K562 (cell line): ENCODE data around the gene BCL2L15. TPM values are rescaled to one million over a fixed set of nuclear protein-coding genes. Genes with fewer than 3 reads are reported as not detected.

Source experiments
- ATAC-seq: fragments of 200-7000 bp; cut with Tn5 transposase; 3 replicates; pipeline ENCODE4 v1.9.1; 2020; ENCODE audit warnings: moderate library complexity
- BruUV-seq: library from RNA; stranded (reverse); fragments of 400-500 nt; replicated peaks from 2 replicates; lab custom pipeline; 2021; lab: Mats Ljungman, UMichigan
- CTCF ChIA-PET: fragments of 300-600 bp; formaldehyde crosslinking; extraction: SDS; loops from one replicate; lab custom pipeline; 2021; ENCODE audit warnings: low intra/inter-chr PET ratio; lab: Yijun Ruan, JAX
- POLR2A ChIA-PET: fragments of 300-600, 350-650 bp; sonication (Branson Sonifier 250); formaldehyde crosslinking; extraction: SDS; loops from one replicate; lab custom pipeline; 2021; ENCODE audit warnings: antibody characterized with exemption, inconsistent platforms; lab: Yijun Ruan, JAX
- DNase-seq, 4 experiments: peaks; one replicate each; pipeline versions ENCODE4 v3.0.0 to v3.0.0-alpha.2; 2011 to 2018; ENCODE audit warnings: low spot score in 3 of 4, mixed read lengths in 3 of 4; ENCODE audit errors: extremely low read depth in 1 of 4
- FAIRE-seq: peaks from 2 replicates; lab custom pipeline; 2011; peaks lifted over from hg19 to GRCh38; lab: Jason Lieb, UNC
- H2AFZ ChIP-seq: 2 replicates; pipeline ENCODE4 v1.6.0; 2011; ENCODE audit warnings: low read depth, low read length, control low read depth, inconsistent platforms
- H3K27ac ChIP-seq: fragments of 200-600 bp; 3 replicates; pipeline ENCODE4 v1.8.0; 2011; ENCODE audit warnings: low read depth, mild to moderate bottlenecking, control low read depth, inconsistent platforms, low read length, moderate library complexity, mixed read lengths; ENCODE audit errors: extremely low read depth
- H3K27me3 ChIP-seq, 2 experiments: fragments of 300-600 bp in 1 of 2; 2 replicates in 1 of 2; 3 replicates in 1 of 2; pipeline versions ENCODE4 v1.6.0 to v1.8.0; 2011; ENCODE audit warnings: inconsistent platforms in 2 of 2, low read length in 2 of 2, mild to moderate bottlenecking in 1 of 2, mixed read lengths in 1 of 2, moderate library complexity in 1 of 2; ENCODE audit not compliant: control insufficient read depth in 2 of 2, insufficient read depth in 2 of 2
- H3K36me3 ChIP-seq: fragments of 300-600 bp; 3 replicates; pipeline ENCODE4 v1.8.0; 2011; ENCODE audit warnings: mild to moderate bottlenecking, low read length, inconsistent platforms; ENCODE audit not compliant: control insufficient read depth, insufficient read depth
- H3K4me1 ChIP-seq, 2 experiments: fragments of 200-600 bp in 1 of 2; replicated peaks in 1 of 2; 2 replicates in 1 of 2; 3 replicates in 1 of 2; pipeline versions ENCODE4 v1.5.1 to v1.8.0; 2011; ENCODE audit warnings: inconsistent platforms in 2 of 2, low read length in 2 of 2, mild to moderate bottlenecking in 1 of 2, mixed read lengths in 1 of 2, moderate library complexity in 1 of 2; ENCODE audit not compliant: control insufficient read depth in 2 of 2, insufficient read depth in 2 of 2
- H3K4me2 ChIP-seq: 2 replicates; pipeline ENCODE4 v1.6.1; 2011; ENCODE audit warnings: low read length, control low read depth, inconsistent platforms, mixed read lengths; ENCODE audit not compliant: insufficient read depth
- H3K4me3 ChIP-seq: fragments of 200-600 bp; sonication (generic), shearing (Covaris generic); 2 replicates; pipeline ENCODE4 v1.5.1; 2016; ENCODE audit warnings: control low read depth, inconsistent platforms
- H3K79me2 ChIP-seq: fragments of 200-600 bp; 3 replicates; pipeline ENCODE4 v1.8.0; 2011; ENCODE audit warnings: low read length, inconsistent platforms; ENCODE audit not compliant: control insufficient read depth, insufficient read depth
- H3K9ac ChIP-seq, 2 experiments: 2 replicates each; pipeline versions ENCODE4 v1.6.0 to v1.6.1; 2011; ENCODE audit warnings: low read depth in 2 of 2, low read length in 2 of 2, control low read depth in 1 of 2, inconsistent platforms in 1 of 2, mild to moderate bottlenecking in 1 of 2, mixed read lengths in 1 of 2; ENCODE audit not compliant: insufficient read depth in 1 of 2
- H3K9me1 ChIP-seq: one replicate; pipeline ENCODE4 v1.6.0; 2011; ENCODE audit warnings: inconsistent platforms, mild to moderate bottlenecking, low read length, moderate library complexity; ENCODE audit not compliant: control insufficient read depth, insufficient read depth
- H3K9me3 ChIP-seq: replicated peaks from 2 replicates; pipeline ENCODE4 v1.5.1; 2011; ENCODE audit warnings: low read depth, low read length, inconsistent platforms; ENCODE audit not compliant: control insufficient read depth, insufficient read depth
- H4K20me1 ChIP-seq: replicated peaks from 2 replicates; pipeline ENCODE4 v1.6.1; 2011; ENCODE audit warnings: low read length, inconsistent platforms, mixed read lengths; ENCODE audit not compliant: control insufficient read depth, insufficient read depth
- ARHGAP35 ChIP-seq: fragments of 450-650 bp; IDR thresholded peaks from 2 replicates; pipeline ENCODE4 v1.6.1; 2018; ENCODE audit not compliant: partially characterized antibody
- CXXC5 ChIP-seq: fragments of 250-450 bp; sonication (Bioruptor Pico); IDR thresholded peaks from 2 replicates; pipeline ENCODE4 v1.8.0; 2022; ENCODE audit warnings: inconsistent platforms, mild to moderate bottlenecking, moderate library complexity
- HDAC2 ChIP-seq: fragments of 450-650 bp; IDR thresholded peaks from 2 replicates; pipeline ENCODE4 v1.6.1; 2016; ENCODE audit warnings: mild to moderate bottlenecking
- HMBOX1 ChIP-seq: sonication (generic); IDR thresholded peaks from 2 replicates; pipeline ENCODE4 v1.6.1; 2016
- NCOA6 ChIP-seq: fragments of 450-650 bp; IDR thresholded peaks from 2 replicates; pipeline ENCODE4 v1.6.1; 2017; ENCODE audit warnings: mild to moderate bottlenecking
- POLR3G ChIP-seq: IDR thresholded peaks from 2 replicates; pipeline ENCODE4 v1.6.1; 2011; ENCODE audit not compliant: insufficient read length, insufficient replicate concordance; ENCODE audit errors: extremely low read depth
- RBM25 ChIP-seq: fragments of 200-400 bp; formaldehyde crosslinking; IDR thresholded peaks from 2 replicates; pipeline ENCODE4 v1.6.1; 2018; ENCODE audit warnings: low read length, low read depth, moderate library complexity; ENCODE audit not compliant: severe bottlenecking
- RUNX1 ChIP-seq: sonication (generic); IDR thresholded peaks from 2 replicates; pipeline ENCODE4 v1.6.1; 2016; ENCODE audit warnings: antibody characterized with exemption, low read depth
- SRSF3 ChIP-seq: fragments of 200-400 bp; formaldehyde crosslinking; IDR thresholded peaks from 2 replicates; pipeline ENCODE4 v1.6.1; 2016; ENCODE audit warnings: mild to moderate bottlenecking, low read length, moderate library complexity; ENCODE audit not compliant: insufficient read depth
- TAF9B ChIP-seq: fragments of 450-650 bp; IDR thresholded peaks from 2 replicates; pipeline ENCODE4 v1.6.1; 2018; ENCODE audit warnings: mild to moderate bottlenecking; ENCODE audit not compliant: partially characterized antibody
- TSC22D4 ChIP-seq: fragments of 450-650 bp; IDR thresholded peaks from 2 replicates; pipeline ENCODE4 v1.6.1; 2016; ENCODE audit warnings: missing genetic modification characterization, missing biosample characterization, control low read depth
- XRCC4 ChIP-seq: IDR thresholded peaks from one replicate; pipeline ENCODE4 v1.6.1; 2011; ENCODE audit not compliant: insufficient read depth, insufficient read length; ENCODE audit errors: extremely low read depth
- ZC3H4 ChIP-seq: sonication (generic); formaldehyde crosslinking; IDR thresholded peaks from 2 replicates; pipeline ENCODE4 v1.9.0; 2021; ENCODE audit warnings: missing genetic modification reagents, borderline replicate concordance
- ZNF239 ChIP-seq: fragments of 250-450 bp; sonication (Bioruptor Pico); IDR thresholded peaks from 2 replicates; pipeline ENCODE4 v1.4.0; 2020; ENCODE audit warnings: mild to moderate bottlenecking
- WGBS: fragments of 100-300 bp; shearing (Covaris generic); methylation state at CpG from one replicate; pipeline ENCODE4 v1.1.6; 2016; ENCODE audit warnings: low coverage, mixed read lengths; ENCODE audit not compliant: insufficient coverage; ENCODE audit errors: missing lambda C conversion rate; 5-methylcytosine and 5-hydroxymethylcytosine counted together
- in situ Hi-C: fragments of 300-500 bp; cut with MboI; formaldehyde crosslinking; loops from 4 replicates; pipeline ENCODE4 v1.15.0; 2018; ENCODE audit warnings: inconsistent platforms, mixed read lengths
- intact Hi-C: fragments of 100-400 bp; cut with micrococcal nuclease; formaldehyde crosslinking; loops from 2 replicates; pipeline ENCODE4 v1.14.2; 2022
- polyA plus RNA-seq, 8 experiments: library from polyadenylated mRNA; depleted of rRNA in 4 of 8; stranded (reverse) in 5 of 8; unstranded in 3 of 8; fragments of >200 nt; fragmentation: Nextera tagmentation in 2 of 8; fragmentation: Illumina TruSeq in 1 of 8; extraction: Ambion mirVana in 2 of 8; extraction: Trizol in 1 of 8; gene quantifications; 2 replicates each; pipeline versions ENCODE4 v1.2.1 to v1.2.3, GENCODE V29; 2011 to 2014; ENCODE audit warnings: inconsistent platforms in 1 of 8, missing spikeins in 1 of 8
- total RNA-seq, 7 experiments: library from RNA; depleted of rRNA in 6 of 7; stranded (reverse); fragments of >200 nt in 6 of 7; fragmentation: Illumina TruSeq in 2 of 7; extraction: Trizol in 2 of 7; gene quantifications; 2 replicates each; pipeline versions ENCODE4 v1.2.1 to v1.2.3, GENCODE V29; 2011 to 2021; ENCODE audit warnings: low replicate concordance in 1 of 7

The BCL2L15 gene
- total and polyA plus RNA-seq, 9 of the 15 experiments (the other 6 are each of a cell fraction or from before 2014, with no cell fraction given): 0.06 to 0.42 (median 0.28) TPM; not detected in 1

- TF ChIP-seq HMBOX1 (no peak), ZNF239 (CRISPR knock-in tag) (no peak), RUNX1 (no peak)
Measured at GRCh38 chr1:113856401-113856790, 31.0 kb downstream of the BCL2L15 start (continued).

- Histone ChIP-seq H4K20me1 (no peaks in the 10 kb centered on the region), H3K27ac (no peak overlapping the region), H2AFZ (no peak overlapping the region), H3K27me3 (no peaks in the 10 kb centered on the region), H3K36me3 (no peaks in the 10 kb centered on the region), H3K4me1 (peaks cover 4 to 13% of the 10 kb centered on the region in 2 experiments; a peak in 2 of 5 replicates), H3K4me2 (no peak overlapping the region), H3K9me3 (no peaks in the 10 kb centered on the region), H3K9me1 (no peaks in the 10 kb centered on the region), H3K79me2 (no peaks in the 10 kb centered on the region), H3K4me3 (no peak overlapping the region), H3K9ac (no peak overlapping the region)
- intact Hi-C loops (no loop called here), in situ Hi-C loops (no loop called here)
- no TSS peak for BruUV-seq
- FAIRE-seq (no peak), DNase-seq (no peak), ATAC-seq (no peak)
- TF ChIP-seq TAF9B (no peak), HDAC2 (no peak), POLR3G (no peak), CXXC5 (no peak), ARHGAP35 (no peak), TSC22D4 (tag) (no peak), NCOA6 (no peak), ZC3H4 (no peak), RBM25 (no peak), SRSF3 (no peak), XRCC4 (no peak)
- 43% methylated on average over 4 of the region's 4 CpGs for WGBS
- POLR2A ChIA-PET: interaction anchor here (0.6 to 0.9 kb wide), 3 partner anchors 34 to 995 kb away, joined by 3 read pairs; no protein-coding TSS in a partner anchor
- CTCF ChIA-PET: no interaction called here
Measured at GRCh38 chr1:113855630-113856400, 31.6 kb downstream of the BCL2L15 start.
